NCI-H2227 treated with DMSO at 0.1 percent for 48 hours (cell line): Measurements from ENCODE around the gene FER.
"Not testable (repeated sequence)": the region's sequence is repeated elsewhere in the genome, so short reads cannot be mapped to it uniquely, and the experiment has no call there.

Experiments
- DNase-seq: peaks from one replicate; lab custom pipeline; 2025; lab: John Stamatoyannopoulos, UW

The FER gene

DNA sequence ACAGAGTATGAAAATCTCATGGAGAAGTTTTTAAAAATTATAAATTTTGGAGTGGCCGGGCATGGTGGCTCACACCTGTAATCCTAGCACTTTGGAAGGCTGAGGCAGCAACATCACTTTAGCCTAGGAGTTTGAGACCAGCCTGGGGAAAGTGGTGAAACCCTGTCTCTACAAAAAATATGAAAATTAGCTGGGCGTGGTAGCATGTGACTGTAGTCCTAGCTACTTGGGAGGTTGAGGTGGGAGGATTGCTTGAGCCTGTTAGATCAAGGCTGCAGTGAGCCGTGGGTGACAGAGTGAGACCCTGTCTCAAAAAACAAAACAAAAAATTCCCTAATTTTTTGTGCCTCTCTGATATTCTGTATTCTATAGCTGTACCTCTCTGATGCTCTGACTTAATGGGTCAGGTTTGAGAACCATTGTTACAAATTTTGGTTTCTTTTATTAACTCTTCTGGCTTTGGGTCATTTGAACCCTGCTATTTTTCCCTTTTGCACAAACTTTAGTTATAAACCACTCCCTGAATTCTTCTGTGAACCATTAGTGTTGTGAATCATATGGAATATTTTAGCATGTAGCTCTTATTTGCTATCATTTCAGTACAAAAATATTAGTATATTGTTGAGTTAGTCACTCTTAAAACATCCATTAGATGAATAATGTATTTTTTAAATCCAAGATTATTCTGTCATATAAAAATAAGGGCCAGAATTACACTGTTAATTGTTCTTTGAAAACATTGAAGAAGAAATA lies 51.0 kb downstream of the FER start:
- no peak for DNase-seq

DNA sequence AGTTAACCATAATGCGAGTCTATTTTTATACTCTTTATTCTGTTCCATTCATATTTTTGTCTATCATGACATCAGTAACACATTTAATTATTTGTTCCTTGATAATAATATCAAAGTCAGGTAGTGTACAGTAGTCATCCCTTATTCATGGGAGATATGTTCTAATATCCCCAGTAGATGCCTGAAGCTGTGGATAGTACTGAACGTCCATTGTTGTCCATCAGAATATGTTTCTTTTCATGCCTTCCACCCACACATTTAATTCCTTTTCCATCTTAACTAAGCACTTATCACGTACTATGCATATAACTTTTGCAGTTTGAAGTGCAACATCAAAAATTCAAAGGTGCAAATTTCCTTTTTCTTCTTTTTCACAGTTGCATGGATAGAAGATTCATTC lies 53.6 kb downstream of the FER start:
- DNase-seq, result no peak

DNA sequence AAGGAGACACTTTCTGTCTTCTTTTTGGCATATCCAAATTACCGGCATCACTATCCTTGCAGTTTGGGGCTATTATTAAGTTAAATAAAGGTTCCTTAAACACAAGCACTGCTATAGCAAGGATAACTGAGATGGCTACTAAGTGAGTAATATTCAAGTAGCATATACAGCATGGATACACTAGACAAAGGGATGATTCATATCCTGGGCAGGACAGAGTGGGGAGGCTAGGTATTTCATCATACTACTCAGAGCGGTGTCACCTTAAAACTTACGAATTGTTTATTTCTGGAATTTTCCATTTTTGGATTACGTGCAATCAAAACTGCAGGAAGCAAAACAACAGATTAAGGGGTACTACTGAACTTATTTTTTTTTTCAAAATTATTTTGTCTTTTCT lies 54.1 kb downstream of the FER start:
- no peak for DNase-seq

DNA sequence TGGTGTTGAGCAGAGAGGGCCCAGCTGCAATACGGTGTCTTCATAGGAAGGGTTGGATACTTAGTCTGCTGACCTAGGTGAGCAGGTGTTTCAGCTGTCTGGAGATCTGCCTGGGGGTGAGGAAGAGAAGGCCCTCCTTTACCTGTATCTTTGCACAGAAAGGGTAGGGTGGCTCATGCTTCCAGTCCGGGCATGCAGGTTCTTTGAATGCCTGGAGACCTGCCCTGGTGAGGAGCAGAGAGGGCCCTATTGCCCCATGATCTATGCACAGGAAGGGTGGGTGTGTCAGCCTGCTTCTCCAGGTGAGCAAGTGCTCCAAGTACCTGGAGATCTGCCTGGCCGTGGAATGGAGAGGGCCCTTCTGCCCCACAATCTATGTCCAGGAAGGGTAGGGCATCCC lies 63.0 kb downstream of the FER start:
- DNase-seq, result no peak

DNA sequence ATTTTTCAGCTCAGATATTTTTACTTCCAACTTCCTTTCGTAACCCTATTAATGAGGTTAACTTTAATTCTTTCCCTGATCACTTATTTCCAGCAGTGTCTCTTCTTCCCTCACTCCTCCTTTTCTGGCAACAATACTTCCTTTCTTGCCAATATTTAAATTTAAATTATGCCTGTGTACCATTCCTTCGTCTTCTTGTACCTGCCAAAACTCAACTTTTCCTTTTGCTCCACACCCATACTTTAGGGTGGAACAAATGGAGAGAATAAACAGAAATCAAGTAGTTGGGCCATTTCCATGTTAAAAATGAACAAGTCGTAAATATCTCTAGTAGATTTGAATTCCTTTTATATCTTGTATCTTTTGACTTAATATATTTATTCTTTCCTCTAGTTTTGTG lies 66.0 kb downstream of the FER start:
- no peak for DNase-seq

DNA sequence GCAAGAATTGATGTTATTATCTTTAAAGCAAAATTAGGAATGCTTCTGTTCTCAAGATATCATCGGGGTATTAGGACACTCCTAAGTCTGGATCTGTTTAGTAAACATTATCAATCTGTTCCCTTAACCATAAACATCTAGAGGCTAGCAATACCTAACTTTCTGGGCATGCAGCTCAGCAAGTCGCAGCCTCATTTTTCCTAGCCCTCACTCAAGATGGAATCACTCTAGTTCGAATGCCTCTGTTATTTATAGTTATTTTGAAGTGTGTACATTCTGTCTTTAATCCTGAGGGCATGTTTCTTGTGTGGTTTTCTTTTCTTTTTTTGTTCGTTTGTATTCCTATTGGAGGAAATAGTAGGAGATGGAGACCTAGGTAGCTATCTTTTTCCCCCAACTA lies 66.9 kb downstream of the FER start:
- no peak for DNase-seq

DNA sequence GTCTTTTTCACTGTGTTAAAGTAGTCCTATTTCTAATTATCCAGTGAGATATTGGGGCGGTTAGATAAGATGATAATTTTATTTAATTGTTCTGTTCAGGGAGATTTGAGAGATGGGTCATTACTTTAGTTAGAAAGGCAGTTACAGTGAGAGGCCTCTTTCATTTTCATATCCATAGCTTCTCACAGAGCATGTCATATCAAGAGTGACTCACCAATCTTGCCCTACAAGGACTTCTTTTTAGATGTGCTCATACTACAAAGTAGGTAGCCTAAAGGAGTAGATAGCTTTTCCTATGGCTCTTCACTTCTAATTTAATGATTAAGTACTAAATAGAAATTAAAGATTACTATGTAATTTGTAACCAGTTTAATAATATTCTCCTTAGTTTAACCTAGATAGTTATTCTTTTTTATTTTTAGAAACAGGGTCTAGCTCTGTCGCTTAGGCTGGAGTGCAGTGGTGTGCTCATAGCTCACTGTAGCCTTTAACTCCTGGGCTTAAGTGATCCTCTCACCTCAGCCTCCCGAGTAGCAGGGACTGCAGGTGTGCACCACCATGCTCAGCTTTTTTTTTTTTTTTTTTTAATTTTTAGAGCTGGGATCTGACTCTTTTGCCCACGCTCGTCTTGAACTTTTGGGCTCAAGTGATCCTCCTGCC lies 71.0 kb downstream of the FER start:
- DNase-seq, result no peak

DNA sequence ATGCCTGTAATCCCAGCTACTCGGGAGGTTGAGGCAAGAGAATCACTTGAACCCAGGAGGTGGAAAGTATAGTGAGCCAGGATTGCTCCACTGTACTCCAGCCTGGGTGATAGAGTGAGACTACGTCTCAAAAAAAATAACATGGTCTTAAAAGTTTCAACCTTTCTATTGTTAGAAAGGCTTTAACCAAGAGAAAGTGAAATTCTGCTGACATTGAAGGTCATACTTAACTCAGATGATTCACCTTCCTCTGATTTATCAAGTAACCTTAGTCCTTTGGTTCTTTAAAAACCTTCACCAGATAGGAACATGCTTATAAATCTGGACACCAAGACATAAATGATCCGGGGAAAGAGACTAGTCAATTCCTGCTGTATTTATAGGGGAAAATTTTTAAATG lies 73.3 kb downstream of the FER start:
- DNase-seq, result no peak

DNA sequence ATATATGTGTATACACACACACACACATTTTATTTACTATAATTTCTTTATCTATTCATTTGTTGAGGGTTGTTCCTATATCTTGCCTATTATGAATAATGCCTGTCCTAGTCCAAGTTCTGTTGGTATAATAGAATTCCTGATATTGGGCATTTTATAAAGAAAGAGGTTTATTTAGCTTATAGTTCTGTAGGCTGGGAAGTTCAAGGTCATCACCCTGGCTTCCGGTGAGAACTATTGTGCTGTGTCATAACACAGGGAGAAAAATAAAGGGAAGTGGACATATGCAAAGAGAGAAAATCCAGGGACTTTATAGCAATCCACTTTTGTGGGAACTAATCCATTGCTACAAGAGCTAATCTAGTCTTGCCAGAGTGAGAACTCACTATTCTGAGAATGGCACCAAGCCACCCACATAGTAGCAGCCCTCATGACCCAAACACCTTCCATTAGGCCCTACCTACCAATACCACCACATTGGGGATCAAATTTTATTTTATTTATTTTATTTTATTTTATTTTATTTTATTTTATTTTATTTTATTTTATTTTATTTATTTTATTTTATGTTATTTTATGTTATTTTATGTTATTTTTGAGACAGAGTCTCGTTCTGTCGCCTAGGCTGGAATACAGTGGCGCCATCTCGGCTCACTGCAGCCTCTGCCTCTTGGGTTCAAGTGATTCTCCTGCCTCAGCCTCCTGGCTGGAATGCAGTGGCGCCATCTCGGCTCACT lies 74.7 kb downstream of the FER start:
- no peak for DNase-seq

DNA sequence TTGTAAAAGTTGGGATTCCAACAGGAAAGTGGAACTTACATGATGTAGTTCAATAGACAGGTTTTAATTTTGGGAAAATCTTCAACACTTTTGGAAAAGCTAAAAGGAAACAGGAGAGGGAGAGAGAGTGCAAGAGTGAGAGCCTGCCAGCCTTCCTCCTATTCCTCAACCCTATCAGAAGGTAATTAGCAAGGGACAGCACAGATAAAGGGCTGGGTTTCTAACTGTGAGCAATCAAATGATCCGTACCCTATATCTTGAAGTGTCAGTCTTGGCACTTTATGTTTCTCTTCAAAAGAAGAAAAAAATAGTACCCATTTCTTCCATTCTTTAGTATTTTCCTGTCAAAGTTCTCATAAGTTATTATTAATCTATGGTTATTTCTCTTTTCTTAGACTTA lies 79.4 kb downstream of the FER start:
- DNase-seq, result no peak

DNA sequence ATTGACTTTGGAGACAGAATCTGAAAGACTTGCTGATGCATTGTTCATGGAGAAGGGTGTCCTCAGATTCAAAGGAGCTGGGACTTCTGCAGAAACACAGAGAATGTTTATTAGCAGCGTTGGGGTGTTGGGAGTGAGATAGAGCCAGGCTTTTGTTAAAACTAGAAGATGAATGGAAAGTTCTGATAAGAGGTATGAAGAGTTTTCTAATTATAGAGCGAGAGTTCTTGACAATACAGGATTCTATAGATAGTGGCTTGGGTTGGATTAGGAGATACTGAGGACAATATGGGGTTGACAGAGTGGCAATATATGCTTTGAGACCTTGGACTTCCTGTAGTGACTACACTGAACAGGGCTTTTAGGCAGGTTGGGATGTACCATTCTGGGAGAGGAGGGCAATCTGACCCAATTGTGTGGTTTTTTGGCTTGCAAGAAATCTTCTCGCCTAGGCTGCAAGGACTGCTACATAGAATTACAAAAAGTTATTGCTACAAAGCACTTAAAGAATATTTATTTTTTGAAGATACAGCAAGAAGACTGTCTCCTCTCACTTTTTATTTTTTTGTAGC lies 83.1 kb downstream of the FER start:
- DNase-seq, result no peak

DNA sequence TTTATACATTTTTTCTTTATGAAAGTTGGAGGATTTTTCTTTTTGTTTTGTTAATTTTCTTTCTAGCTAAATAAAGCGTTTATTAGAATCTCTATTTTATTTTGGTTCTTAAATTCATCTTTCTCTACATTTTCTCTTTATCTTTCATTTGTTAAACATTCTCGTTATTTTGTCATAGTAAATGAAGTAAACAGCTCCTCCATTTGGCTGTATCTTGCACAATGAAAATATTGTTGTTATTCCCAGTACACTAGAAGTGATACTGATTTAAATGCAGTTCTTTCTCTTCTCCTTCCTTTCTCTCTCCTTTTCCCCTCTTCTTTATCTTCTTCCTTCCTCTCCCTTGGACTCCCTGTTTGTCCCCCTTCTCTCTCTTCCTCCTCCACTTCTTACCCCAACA lies 88.8 kb downstream of the FER start:
- no peak for DNase-seq

DNA sequence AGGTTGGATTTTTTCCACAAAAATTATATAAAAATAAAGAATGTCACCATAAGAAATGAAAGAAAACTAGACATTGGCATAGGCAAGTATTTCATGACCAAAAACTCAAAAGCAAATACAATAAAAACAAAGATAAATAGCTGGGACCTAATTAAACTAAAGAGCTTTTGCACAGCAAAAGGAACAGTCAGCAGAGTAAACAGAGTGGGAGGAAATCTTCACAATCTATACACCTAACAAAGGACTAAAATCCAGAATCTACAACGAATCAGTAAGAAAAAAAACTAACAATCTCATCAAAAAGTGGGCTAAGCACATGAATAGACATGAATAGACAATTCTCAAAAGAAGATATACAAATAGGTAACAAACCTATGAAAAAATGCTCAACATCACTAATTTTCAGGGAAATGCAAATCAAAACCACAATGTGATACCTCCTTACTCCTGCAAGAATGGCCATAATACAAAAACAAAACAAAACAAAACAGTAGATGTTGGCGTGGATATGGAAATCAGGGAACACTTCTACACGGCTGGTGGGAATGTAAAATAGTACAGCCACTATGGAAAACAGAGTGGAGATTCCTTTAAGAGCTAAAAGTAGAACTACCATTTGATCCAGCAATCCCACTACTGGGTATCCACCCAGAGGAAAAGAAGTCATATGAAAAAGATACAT lies 94.7 kb downstream of the FER start:
- DNase-seq, result not testable (repeated sequence)

DNA sequence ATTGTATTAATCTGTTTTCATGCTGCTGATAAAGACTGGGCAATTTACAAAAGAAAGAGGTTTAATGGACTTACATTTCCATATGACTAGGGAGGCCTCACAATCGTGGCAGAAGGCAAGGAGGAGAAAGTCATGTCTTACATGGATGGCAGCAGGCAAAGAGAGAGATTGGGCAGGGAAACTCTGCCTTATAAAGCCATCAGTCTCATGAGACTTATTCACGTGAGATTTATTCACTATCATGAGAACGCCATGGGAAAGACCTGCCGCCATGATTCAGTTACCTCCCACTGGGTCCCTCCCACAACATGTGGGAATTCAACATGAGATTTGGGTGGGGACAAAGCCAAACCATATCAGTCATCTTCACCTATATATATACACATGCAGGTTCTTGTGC lies 103.4 kb downstream of the FER start:
- not testable (repeated sequence) for DNase-seq

DNA sequence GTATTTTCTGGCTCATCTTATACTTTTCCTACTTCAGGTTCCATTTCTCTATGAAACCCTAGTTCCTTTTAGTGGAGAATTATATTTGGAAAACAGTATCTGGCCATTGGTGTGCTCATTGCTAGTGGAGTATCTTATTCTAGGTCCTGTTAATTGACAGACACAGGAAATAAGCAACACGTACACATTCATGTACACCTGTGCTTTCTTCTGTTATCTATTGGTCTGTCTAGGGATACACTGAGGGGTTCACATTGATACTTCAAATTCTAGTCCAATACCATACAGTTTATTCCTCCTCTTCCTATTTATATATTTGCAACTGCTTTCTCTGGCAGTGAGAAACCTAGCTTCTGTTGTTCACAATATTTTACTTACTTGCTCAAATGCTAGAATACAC lies 110.2 kb downstream of the FER start:
- DNase-seq, result no peak

DNA sequence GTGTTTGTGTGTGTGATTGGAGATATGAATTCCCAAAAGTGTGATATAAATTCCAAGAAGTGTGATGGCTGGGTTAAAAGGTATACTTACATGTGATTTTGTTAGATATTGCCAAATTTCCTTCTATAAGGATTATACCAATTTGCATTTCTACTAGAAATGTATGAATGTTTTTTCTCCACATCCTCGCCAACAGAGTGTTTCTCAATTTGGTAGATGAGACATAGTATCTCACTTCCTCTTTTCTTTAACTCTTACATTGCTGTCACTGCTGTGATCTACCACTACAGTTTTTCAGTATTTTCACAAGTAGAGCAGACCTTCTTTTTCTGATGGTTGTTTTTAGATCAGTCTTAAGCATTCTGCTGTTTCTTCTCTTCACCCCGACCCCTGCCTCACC lies 111.3 kb downstream of the FER start:
- no peak for DNase-seq

DNA sequence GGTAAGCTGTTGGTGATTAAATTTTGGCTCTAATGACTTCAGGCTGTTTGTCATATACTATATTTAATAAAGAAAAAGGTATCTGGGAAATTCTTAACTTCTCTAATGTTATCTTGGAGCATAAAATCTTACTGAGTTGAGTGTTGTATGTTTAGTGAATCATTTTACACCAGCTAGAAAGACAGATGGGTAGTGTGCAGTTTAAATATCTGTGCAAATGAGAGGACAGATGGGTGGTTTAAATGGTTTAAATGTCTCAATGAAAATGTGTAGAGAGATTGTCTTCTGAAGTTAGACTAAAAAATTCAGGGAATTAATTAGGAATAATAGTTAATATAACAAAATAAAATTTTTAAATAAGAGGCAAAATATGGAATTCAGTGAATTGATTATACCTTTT lies 114.5 kb downstream of the FER start:
- no peak for DNase-seq

DNA sequence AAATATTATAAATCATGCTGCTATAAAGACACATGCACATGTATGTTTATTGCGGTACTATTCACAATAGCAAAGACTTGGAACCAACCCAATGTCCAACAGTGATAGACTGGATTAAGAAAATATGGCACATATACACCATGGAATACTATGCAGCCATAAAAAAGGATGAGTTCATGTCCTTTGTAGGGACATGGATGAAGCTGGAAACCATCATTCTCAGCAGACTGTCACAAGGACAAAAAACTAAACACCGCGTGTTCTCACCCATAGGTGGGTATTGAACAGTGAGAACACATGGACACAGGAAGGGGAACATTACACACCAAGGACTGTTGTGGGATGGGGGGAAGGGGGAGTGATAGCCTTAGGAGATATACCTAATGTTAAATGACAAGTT lies 118.4 kb downstream of the FER start:
- not testable (repeated sequence) for DNase-seq

DNA sequence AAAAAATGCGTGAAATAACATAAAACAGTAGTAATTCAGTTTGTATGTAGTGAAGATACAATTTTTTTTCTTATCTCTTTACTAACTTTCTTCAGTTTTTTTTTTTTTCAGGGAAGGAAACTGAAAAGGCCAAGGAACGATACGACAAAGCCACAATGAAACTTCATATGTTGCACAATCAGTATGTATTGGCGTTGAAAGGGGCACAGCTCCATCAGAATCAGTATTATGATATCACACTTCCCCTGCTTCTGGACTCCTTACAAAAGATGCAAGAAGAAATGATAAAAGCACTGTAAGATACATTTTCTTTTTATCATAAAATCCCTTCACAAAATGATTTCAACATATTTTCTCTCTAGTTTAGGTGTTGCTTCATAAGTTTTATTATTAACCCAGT lies 120.0 kb downstream of the FER start:
- no peak for DNase-seq

DNA sequence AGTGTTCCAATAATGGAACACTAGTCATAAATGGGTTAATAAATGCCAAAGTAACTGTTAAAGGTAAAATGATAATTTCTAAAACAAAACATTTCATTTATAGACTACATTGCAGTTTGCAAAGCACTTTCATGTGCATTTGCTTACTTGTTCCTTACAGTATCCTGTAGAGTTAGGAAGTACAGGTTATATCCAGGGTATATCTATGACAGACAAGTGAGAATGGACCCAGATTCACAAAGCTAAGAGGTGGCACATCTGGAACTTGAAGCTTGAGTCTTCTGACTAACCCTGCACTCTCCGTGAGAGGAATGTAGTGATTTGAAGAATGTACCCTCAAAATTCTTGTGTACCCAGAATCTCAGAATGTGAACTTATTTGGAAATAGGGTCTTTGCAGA lies 121.4 kb downstream of the FER start:
- no peak for DNase-seq

DNA sequence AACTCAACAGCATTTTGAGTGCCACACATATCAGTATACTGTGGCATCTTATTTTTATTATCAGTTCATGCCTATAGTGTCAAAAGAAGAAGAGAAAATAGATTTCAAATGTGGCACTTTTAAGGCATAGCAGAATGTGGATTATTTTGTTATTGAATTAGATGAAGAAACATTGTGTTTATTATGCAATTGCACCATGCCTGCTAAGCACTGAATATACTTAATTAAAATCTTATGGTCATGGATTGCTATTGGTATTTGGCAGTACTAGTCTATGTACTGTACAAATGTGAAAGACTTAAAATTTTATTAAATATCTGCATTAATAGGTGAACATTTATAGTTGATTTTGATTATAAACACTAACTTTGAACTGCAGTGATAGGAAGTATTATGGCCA lies 128.8 kb downstream of the FER start:
- DNase-seq, result no peak

DNA sequence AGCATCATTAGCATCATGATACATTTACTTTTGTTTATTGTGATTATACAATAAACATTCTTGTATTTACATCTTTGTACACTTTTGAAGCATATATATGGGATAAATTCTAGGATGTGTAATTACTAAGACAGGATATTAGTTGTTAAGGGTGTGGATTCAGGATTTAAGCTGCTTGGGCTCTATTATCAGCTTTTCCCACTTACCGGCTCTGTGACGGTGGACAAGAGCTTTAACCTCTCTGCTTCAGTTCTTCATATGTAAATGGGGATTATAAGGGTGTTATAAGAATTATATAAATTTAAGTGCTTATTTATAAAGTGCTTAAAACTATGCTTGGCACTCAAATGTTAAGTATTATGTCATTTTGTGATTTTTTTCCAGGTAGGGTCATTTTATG lies 131.1 kb downstream of the FER start:
- no peak for DNase-seq
